Left colon (tissue), 2 donors: Measurements from ENCODE around the gene ALDOB. TPM values are rescaled to one million over a fixed set of nuclear protein-coding genes. Genes with fewer than 3 reads are reported as not detected.
A peak's percentile ranks its signal among the peaks of the same experiment; 100 is the strongest.

ENCODE experiments used
- ATAC-seq: fragments of 200-7000 bp; cut with Tn5 transposase; one replicate; pipeline ENCODE4 v1.9.1; 2020; ENCODE audit warnings: mild to moderate bottlenecking, moderate library complexity
- DNase-seq, 2 donors: peaks; one replicate each; pipeline ENCODE4 v3.0.0-alpha.2; 2020
- intact Hi-C, 2 donors: fragments of 100-400 bp; cut with DNase I in 1 of 2; cut with micrococcal nuclease in 1 of 2; formaldehyde crosslinking; loops; one replicate each; pipeline versions ENCODE4 v1.11.2 to v1.14.0; 2022; cut with DNase I, micrococcal nuclease
- total RNA-seq, 2 donors: library from RNA; stranded (reverse); fragmentation: NEBNext Ultra II Directional; extraction: Animal tissue kit (Norgen Biotek cat#: 25700); gene quantifications; one replicate each; pipeline ENCODE4 v1.2.1, GENCODE V29; 2021
- donor health status: DM: no; HTN: no; CAD: no.
- donor health status: DM: yes; HTN: yes; CAD: no.

ALDOB gene
- total RNA-seq, 2 donors from 2014 or later = 2.7 to 39.3 TPM

DNA sequence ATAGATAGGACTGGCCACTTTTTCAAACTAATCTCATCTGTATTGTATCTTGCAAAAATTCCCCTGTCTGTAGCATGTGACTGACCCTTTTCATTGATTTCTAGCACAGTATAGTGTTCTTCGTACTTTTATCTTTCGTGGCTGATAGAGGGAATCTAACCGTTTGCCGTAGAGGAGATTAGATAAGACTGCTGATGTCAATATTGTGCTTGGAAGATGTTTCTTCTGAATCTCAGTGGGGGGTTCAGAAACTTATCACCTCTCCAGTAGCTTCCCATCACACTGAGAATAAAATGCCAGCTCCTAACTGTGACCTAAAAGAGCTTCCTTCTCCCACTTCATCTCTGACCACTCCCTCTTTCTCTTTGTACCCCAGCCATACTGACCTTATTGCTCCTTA is 25.4 kb upstream of the ALDOB start:
- no peak for DNase-seq
- intact Hi-C loops = no loop called here
- ATAC-seq = no peak

DNA sequence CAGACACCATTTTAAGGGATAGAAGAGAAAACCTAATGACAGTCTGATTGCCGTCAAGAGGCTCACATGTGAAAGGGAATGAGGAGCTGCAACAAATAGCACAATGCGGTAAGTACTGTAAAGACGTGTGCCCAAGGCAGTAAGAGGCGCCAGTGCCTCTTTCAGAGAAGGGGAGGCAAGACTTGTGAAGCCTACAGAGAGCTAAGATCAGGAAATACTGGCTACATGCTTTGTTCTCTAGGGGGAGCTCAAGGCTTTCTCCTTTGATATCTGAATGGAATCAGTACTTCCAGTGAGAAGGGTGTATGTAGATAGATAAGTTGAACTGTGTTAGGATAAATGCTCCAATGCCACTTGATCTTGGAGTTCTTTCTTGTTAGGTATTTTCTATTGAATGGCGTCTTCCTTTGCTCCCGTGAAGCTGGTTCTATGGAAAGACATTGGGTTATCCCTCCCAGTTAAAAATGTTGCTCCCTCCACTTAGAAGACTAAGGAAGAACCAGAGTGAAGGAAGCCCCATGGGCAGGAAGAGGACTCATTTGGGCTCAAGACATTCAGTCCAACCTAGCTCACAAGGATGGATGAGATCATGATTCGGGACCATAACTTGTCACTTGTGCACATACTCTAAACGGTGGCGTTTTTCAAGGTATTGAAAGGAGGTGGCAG is 23.5 kb upstream of the ALDOB start:
- ATAC-seq = peak; percentile 98
- peak in 1 of 2 donors; percentile 11 for DNase-seq
- intact Hi-C loops = loop anchor here in 1 of 2 donors (2.0 kb wide), 1 partner anchor 72 kb away; no protein-coding TSS in a partner anchor

DNA sequence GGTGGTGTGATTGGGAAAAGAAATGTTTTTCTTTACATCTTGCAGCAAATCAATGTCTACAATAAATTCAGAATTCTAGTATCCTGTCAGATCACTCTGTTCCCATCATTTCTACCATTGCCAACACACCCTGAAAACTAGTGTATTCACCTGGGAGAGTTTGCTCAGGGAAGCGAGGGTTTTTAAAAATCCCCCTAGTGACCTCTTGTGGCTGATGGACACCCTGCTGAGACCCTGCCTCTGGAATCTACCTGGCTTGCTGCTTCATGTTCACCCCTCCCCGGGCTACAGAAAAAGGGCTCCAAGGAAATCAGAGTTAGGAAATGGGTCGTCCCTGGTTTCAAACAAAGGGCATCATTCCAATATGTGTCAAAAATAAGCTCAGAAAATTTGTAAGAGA is 21.4 kb upstream of the ALDOB start:
- intact Hi-C loops = no loop called here
- ATAC-seq (no peak), DNase-seq (no peak)

DNA sequence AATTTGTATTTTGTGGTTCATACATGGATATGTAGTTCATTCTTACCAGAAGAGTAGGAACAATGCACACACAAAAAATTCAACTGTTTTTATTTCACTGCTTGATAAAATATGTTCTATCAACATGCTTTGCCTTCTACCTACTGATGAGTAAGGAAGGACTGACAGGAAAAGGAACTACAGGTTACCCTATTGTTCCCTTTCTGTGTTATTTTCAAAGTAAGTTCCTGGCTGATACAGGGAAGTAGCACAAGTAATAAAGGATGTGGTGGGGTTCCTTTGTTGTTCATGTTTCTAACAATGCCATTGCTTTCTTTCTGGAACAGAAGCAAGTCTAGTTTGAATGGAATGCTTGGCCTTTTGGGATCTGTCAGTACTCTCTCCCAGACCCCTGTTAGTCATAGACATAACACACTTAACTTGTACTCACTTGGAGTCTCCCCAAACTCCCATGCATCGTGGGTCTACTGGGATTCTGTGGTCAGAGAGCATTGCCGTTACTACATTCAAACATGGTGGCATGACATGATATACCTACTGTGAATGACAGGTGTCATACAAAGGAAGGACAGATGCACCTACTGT is 20.2 kb upstream of the ALDOB start:
- no peak for DNase-seq
- intact Hi-C loops = no loop called here
- no peak for ATAC-seq

DNA sequence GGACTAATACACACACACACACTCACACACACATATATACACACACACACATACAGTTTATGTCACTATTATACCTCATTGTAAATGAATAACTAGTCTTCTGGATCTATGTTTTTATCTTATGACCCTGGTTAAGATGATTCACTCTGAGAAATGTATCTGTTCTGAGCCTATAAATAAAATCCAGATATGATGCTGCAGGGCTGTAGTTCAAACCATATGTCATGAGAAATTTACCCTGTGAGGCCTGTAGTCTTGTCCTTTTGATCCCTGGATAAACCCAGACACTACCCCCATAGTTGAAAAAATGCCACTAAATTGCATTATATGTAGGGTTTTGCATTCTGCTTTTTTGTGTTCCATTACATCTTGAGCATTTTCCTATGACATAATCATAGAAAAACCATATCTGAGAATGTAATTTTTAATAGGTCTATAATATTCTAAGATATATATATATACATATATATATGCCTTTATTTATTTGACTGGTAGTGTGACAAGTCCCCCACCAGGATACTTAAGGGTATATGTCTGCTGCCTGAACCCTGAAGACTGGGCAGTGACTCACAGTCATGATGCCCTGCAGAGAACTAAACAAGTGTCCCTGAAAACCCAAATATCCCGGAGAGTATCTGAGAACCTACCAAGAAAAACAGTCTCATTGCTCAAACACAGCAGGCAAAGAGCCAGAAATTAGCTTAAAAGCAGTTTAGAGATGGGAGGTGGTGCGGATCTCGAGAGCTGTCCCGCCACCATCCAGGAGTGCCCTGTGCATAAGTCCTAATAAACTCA is 18.4 kb upstream of the ALDOB start:
- intact Hi-C loops = no loop called here
- no peak for DNase-seq
- ATAC-seq = peak; percentile 31

DNA sequence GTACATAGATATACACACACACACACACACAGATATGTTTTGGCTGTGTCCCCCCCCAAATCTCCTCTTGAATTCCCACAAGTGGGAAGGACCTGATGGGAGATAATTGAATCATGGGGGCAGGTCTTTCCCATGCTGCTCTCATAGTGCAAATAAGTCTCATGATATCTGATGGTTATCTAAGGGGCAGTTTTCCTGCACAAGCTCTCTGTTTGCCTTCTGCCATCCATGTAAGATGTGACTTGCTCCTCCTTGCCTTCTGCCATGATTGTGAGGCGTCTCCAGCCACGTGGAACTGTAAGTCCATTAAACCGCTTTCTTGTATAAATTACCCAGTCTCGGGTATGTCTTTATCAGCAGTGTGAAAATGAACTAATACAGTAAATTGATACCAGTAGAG is 15.9 kb upstream of the ALDOB start:
- intact Hi-C loops = no loop called here
- ATAC-seq (no peak), DNase-seq (no peak)

DNA sequence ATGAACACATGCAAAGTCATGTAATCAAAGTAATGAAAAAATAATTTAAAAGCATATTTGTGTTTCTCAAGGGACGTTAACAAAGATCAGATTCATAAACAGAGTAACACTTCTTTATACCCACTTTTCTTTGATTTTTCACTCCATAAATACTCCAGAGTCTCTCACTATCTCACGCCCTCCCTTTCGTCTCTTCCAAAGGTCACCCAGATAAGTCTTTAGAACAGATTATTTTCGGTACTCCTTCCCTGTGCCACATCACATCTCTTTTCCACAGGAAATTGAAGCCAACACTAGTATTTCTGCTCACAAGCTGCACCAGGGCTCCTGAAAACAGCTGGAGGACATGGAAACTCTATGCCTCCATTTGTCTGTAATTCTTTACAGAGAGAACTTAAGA is 15.4 kb upstream of the ALDOB start:
- ATAC-seq (no peak), DNase-seq (no peak)
- intact Hi-C loops = no loop called here

DNA sequence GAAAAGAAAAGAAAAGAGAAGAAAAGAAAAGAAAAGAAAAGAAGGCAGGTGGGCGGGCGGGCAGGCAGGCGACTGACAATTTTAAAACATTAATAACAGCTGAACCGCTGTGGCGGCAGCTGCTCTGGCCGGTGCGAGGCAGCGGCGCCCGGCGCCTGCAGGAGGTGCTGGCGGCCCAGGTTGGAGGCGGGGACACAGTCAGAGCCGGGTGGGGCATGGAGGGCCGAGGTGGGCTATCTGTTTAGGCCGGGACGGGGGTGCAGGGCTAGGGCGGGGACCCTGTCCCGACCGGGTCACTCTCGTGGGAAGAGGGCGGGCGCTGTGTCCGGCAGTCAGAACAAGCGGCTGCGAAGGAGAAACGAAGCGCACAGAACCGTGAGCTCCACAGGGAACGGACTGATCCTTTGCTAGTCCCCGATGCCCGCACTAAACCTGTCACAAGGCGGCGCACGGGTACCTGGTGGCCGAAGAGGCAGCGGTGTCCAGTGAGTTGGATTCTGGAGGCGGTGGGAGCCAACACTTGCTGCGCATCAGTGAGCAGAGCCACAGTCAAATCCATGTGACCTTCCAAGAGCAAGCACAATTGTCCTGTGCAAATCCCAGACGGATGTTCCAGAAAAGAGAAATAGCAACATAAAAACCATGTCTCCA is 13.6 kb upstream of the ALDOB start:
- DNase-seq (peak; percentile 77 to 88), ATAC-seq (peak; percentile 96)
- intact Hi-C loops = no loop called here

DNA sequence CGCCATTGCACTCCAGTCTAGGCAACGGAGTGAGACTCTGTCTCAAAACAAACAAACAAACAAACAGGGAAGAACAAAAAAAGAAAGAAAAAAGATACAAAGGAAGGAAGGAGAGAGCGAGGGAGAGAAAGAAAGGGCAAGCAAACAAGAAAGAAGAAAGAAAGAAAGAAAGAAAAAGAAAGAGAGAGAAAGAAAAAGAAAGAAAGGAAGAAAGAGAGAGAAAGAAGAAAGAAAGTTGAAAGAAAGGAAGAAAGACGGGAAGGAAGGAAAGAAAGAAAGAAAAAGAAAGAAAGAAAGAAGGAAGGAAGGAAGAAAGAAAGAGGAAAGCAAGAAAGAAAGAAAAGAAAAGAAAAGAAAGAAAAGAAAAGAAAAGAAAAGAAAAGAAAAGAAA is 13.1 kb upstream of the ALDOB start:
- DNase-seq (no peak), ATAC-seq (no peak)
- intact Hi-C loops = no loop called here

DNA sequence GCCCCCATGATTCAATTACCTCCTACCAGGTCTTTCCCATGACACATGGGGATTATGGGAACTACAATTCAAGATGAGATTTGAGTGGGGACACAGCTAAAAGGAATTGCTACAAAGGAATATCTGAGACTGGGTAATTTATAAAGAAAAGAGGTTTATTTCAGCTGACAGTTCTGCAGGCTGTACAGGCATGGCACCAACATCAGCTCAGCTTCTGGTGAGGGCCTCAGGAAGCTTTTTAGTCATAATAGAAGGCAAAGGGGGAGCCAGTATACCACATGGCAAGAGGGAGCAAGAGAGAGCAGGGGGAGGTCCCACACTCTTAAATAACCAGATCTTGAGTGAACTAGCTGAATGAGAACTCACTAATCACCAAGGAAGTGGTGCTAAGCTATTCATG is 11.2 kb upstream of the ALDOB start:
- intact Hi-C loops = no loop called here
- ATAC-seq (no peak), DNase-seq (no peak)

DNA sequence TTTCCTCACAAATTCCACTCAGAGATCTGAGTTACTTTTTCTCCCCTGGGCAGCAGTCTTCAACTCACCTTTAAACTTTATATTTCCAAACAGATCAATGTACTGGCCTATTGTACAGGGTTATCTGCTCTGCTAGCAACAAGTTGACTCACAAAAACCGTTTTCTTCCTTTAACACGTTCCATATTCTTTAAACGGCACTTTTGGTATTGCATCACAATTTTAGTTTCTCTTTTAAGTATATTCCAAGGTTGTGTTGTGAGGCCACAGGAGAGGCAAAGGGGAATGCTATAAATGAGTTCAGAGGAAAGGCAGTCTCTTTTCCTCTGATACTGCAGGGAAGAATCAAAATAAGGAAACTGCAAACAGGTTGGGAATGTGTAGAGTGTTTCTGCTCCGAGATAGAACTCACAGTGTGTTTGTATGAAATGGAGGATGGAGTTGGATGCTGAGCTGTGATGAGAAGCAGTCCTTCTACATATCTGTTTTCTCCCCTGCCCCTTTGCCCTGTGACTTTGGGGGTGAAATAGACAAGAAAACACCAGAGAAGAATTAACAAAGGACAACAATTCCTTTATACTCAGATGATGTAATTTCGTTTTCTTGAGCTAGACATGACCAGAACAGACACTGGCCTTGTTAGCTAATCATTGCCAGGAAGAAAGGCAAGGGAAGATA is 9.9 kb upstream of the ALDOB start:
- no peak for DNase-seq
- intact Hi-C loops = no loop called here
- ATAC-seq = peak; percentile 10

DNA sequence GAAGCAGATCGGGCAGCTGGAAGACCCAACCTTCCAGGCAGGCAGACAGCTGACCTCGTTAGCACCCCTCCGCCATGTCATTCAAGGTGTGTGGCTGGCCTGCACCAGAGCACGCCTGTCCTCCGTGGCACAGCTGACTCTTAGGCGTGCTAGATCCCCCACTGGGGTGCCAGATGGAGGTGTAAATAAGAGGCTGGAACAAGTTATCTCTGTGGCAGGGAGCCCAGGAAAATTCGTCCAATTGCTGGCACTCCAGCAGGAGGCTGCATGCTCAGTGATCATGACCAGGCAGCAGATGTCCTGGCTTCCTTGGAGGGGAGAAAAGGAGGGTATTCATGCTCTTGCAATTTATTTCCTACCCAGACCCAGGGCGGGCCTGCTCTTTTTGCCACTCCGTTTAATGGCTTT is 7.8 kb upstream of the ALDOB start:
- ATAC-seq = no peak
- DNase-seq = peak in 1 of 2 donors; percentile 39
- intact Hi-C loops = no loop called here

DNA sequence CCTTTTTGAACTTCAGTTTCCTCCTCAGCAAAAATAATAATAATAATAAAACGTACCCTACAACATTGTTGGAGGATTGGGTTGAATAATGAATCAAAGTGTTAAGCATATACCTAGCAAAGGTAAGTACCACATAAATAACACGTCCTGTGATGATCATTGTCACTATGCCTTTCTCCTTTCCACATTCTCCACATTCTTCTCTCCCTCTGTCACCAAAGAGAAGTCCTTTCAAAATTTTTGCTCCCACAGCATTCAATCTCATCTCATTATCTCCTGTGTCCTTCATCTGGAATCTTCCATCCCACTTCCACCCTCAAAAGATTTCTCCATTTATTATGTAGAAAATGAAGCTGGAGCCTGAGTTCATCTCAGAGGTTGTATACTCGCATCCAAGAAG is 7.2 kb upstream of the ALDOB start:
- intact Hi-C loops = no loop called here
- no peak for ATAC-seq
- no peak for DNase-seq

DNA sequence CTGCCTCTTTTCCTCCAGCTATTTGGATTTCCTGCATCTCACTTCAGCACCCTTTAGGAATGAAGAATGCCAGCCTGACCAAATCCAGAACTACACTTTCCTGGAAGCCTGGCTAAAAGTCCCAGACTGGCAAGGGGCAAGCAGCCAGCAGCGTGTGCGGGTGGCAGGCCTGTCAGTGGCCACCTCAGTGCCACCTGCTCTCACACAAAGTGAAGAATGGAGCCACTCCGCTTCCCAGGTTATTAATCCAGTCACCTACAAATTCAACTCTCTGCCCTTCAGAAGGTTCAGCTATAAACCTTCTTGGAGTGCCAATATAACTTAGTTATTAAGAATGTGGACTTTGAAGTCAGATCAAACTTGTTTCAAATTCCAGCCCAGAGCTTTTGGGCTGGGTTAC is 6.7 kb upstream of the ALDOB start:
- DNase-seq (no peak), ATAC-seq (no peak)
- intact Hi-C loops = no loop called here

DNA sequence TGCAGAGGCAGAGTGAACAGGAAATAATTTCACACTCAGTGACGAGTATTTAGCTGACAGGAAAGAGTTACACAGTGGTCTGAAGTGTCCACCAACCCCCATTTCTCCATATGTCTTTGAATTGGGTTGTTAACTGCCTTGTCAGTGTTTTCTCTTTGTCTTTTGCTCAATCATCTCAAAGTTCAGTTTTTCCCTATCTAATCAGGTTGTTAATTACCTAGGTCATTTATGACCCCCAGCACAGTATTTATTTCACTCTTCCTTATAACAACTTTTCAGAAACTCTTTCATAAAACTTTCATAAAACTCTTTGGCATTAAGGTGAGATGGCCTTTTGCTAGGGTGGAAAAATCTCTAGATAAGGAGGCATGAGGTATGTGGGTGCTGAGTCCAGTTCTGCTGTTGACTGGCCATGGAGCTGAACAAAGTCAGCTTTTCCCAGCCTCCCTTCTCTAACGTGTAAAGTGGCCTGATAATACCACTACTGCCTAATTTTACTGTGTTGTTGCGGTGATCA is 5.2 kb upstream of the ALDOB start:
- no peak for DNase-seq
- no peak for ATAC-seq
- intact Hi-C loops = no loop called here

DNA sequence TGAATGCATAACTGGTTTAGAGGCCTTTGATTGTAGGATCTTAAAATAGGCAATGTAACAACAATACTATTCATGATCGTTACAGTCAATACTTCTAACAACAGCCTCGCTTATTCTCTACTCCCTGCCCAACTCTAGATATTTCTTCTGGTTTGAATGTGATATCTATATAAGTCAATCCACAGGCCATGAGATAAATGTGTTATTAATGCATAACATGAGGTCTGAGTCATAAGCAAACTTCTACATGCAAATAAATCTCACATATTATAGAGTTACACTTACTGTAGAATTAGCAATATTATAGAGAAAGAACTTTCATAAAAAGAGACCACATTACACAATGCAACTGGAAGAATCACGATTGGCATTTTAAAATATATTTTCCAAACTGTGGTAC is 2.9 kb upstream of the ALDOB start:
- intact Hi-C loops = no loop called here
- ATAC-seq (no peak), DNase-seq (no peak)

DNA sequence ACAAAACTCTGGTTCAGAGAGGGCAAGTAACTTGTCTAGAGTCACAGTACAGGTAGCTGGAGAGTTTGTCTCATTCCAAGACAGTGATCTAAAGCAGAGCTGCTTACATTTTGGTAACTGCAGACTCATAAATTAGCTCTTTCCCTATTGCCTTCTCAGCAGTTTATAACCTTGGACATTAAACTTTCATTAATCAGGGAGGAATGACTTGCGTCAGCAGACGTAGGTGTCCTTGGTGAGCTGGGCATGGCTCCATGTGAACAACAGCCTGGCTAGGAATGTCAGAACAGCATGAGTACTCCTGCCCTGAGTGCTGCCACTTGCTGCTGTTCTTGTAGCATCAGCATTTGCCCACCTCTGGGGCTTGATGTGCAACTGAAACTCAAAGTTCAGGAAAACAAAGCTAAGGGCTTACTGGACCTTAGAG is 2.2 kb upstream of the ALDOB start:
- intact Hi-C loops = no loop called here
- ATAC-seq (peak; percentile 88), DNase-seq (peak; percentile 11 to 68)

DNA sequence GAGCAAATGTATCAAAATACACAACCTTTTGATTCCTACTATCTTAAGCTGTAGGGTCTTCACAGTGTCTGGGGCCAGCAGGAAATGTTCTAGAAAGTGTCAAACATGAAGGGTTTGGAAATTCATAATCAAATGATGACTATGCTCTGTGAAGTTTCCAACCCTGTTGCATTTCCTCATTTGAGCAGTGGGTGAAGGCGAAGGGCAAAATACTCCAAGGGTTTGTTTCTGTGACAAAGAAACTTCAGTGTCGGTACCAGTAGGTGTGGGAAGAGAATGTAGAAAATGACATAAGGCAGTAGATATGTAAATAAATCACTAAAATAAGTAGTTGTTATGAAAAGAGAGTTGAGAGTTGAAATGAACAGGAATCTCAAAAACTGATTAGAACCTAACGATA is 576 bp downstream of the ALDOB start:
- peak; percentile 39 for ATAC-seq
- intact Hi-C loops = no loop called here
- no peak for DNase-seq

DNA sequence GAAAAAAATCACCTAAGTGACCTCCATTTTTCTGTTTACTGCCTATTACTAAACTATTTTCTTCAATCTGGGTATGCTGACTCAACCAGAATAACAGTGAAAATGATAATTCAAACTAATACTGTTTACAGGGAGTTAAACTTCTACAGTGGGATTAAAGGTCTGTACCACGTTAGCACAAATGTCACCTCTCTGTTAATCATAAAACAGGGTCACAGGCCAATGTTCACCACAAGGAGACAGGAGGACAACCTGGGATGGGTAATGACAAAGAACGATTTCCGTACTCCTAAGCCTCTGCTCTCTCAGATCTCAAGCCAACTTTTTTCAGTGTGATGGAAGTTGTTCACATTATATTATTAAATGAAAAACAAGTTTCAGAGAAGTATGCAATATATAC is 2.3 kb downstream of the ALDOB start:
- no peak for DNase-seq
- ATAC-seq = peak; percentile 48

More for the DNA sequence above, 2.3 kb downstream of the ALDOB start:
- intact Hi-C loops = no loop called here
